ENCODE data around the gene MACROD2. TPM values are rescaled to one million over a fixed set of nuclear protein-coding genes. Genes with fewer than 3 reads are reported as not detected.

The MACROD2 gene
- polyA plus RNA-seq, 2 of the 4 experiments (the other 2 are of a cell fraction): 0.96 to 1.3 TPM

DNA sequence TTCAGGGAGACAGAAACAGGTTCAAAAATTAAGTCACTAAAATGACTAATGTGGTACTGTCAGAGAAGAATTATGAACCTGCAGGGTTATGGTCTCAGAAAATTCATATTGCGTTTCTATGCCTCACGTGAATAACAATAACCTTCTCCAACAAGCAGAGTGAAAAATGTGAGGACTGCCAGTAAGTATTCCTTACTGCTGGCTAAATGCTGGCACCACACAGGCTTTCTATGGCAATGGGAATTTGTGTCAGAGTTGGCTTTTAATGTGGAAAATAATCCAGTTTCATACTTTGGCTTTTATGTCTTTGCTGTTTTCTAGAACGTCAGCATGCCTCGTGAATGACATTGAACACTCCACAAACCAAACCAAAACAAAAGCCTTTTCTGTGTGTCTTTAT, 1922.0 kb downstream of the MACROD2 start:
- Histone ChIP-seq H3K4me1 (no peaks in the 10 kb centered on the region), H3K4me3 (no peak overlapping the region), H3K4me2 (no peak overlapping the region), H3K27ac (no peak overlapping the region), H3K9me3 (no peaks in the 10 kb centered on the region)
- FAIRE-seq: no peak
- TF ChIP-seq CBX8 (IDR thresholded peaks at IDR 0.05) (no peak), FOSB (CRISPR knock-in tag; IDR thresholded peaks at IDR 0.05) (no peak), SREBF2 (IDR thresholded peaks at IDR 0.05) (no peak), ESRRA (IDR thresholded peaks at IDR 0.05; ENCODE audit: borderline replicate concordance, low read length) (no peak), RFX5 (IDR thresholded peaks at IDR 0.05) (no peak), MYC (IDR thresholded peaks at IDR 0.05; ENCODE audit: borderline replicate concordance, low read length) (no peak), TP53 (CRISPR knock-in tag; IDR thresholded peaks at IDR 0.05) (no peak), SMC3 (IDR thresholded peaks at IDR 0.05) (no peak), JUNB (IDR thresholded peaks at IDR 0.05) (no peak), RNF2 (IDR thresholded peaks at IDR 0.05; ENCODE audit: borderline replicate concordance, low read depth) (no peak), KDM1A (IDR thresholded peaks at IDR 0.05; ENCODE audit: low read depth) (no peak)
- TF ChIP-seq, protein P1, sequence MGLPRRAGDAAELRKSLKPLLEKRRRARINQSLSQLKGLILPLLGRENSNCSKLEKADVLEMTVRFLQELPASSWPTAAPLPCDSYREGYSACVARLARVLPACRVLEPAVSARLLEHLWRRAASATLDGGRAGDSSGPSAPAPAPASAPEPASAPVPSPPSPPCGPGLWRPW (IDR thresholded peaks at IDR 0.05): no peak
- TF ChIP-seq, protein P2, sequence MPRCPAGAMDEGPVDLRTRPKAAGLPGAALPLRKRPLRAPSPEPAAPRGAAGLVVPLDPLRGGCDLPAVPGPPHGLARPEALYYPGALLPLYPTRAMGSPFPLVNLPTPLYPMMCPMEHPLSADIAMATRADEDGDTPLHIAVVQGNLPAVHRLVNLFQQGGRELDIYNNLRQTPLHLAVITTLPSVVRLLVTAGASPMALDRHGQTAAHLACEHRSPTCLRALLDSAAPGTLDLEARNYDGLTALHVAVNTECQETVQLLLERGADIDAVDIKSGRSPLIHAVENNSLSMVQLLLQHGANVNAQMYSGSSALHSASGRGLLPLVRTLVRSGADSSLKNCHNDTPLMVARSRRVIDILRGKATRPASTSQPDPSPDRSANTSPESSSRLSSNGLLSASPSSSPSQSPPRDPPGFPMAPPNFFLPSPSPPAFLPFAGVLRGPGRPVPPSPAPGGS (IDR thresholded peaks at IDR 0.05): no peak
- TF ChIP-seq, protein P3, sequence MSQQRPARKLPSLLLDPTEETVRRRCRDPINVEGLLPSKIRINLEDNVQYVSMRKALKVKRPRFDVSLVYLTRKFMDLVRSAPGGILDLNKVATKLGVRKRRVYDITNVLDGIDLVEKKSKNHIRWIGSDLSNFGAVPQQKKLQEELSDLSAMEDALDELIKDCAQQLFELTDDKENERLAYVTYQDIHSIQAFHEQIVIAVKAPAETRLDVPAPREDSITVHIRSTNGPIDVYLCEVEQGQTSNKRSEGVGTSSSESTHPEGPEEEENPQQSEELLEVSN (IDR thresholded peaks at IDR 0.05; ENCODE audit: borderline replicate concordance, low read depth): no peak
- POLR2A ChIA-PET: no interaction called here
- 23% methylated on average over 4 of the region's 4 CpGs for WGBS (ENCODE audit: missing lambda C conversion rate)
- no peak for ATAC-seq
- CTCF ChIA-PET: no interaction called here
- DNase-seq (ENCODE audit: low read depth in 1 of 2, low spot score in 1 of 2): no peak

DNA sequence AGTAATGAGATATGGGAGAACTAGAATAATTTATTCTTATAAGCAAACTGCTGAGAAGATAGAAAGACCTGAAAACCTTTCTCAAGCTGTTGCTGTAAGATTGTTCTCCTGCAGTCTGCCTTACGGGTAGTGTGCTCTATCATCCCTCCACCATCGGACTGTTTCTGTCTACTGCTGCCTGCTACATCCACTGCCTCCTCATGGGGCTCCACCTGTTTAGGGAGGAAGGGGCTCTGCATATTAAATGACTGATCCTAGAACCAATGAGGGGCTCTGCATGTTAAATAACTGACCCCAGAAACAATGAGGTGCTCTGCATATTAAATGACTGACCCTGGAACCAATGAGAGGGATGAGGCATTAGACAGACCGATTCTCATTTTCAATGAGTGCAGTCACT, 1923.3 kb downstream of the MACROD2 start:
- DNase-seq (ENCODE audit: low read depth in 1 of 2, low spot score in 1 of 2) (no peak), ATAC-seq (0 out of 6 replicates have a peak, but pooled peaks of 1 of the 2 experiments have one; percentile 24), FAIRE-seq (no peak)
- H3K4me2 ChIP-seq: no peak overlapping the region
- TF ChIP-seq, protein P3 (IDR thresholded peaks at IDR 0.05; ENCODE audit: borderline replicate concordance, low read depth): no peak
- TF ChIP-seq RFX5 (IDR thresholded peaks at IDR 0.05): no peak
- no peak overlapping the region for H3K4me3 ChIP-seq
- H3K4me1 ChIP-seq: no peaks in the 10 kb centered on the region
- 3% methylated on average over 3 of the region's 3 CpGs for WGBS (ENCODE audit: missing lambda C conversion rate)
- H3K27ac ChIP-seq: no peak overlapping the region
- ChIA-PET POLR2A (no interaction called here), CTCF (no interaction called here)
- H3K9me3 ChIP-seq: no peaks in the 10 kb centered on the region

DNA sequence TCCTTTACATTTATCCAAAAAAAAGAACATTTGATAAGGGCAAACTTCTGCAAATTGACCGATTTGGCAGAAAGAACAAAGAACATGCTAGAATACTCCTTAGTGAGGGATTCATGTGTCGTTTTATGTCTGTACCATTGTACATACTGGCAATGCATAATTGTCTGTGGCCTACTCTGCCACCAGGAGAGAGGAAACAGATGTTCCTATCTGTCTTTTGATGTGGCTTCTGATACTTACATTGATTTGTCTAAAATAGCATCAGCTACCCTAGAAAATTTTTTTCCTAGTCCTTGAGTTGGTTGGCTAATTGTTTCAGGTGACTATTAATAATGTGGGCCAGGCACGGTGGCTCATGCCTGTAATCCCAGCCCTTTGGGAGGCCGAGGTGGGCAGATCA, 1923.8 kb downstream of the MACROD2 start:
- TF ChIP-seq JUN (IDR thresholded peaks at IDR 0.05) (no peak), CEBPB (IDR thresholded peaks at IDR 0.05) (no peak), POLR2A (IDR thresholded peaks at IDR 0.05; ENCODE audit: low read length) (no peak), SMC3 (IDR thresholded peaks at IDR 0.05) (no peak), RAD21 (conservative IDR thresholded peaks at IDR 0.05 in 1 of 2, IDR thresholded peaks at IDR 0.05 in 1 of 2) (no peak), PHF8 (IDR thresholded peaks at IDR 0.05; ENCODE audit: borderline replicate concordance, low read depth) (no peak)
- TF ChIP-seq, protein P4, sequence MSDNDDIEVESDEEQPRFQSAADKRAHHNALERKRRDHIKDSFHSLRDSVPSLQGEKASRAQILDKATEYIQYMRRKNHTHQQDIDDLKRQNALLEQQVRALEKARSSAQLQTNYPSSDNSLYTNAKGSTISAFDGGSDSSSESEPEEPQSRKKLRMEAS (IDR thresholded peaks at IDR 0.05): no peak
- TF ChIP-seq, protein P5, sequence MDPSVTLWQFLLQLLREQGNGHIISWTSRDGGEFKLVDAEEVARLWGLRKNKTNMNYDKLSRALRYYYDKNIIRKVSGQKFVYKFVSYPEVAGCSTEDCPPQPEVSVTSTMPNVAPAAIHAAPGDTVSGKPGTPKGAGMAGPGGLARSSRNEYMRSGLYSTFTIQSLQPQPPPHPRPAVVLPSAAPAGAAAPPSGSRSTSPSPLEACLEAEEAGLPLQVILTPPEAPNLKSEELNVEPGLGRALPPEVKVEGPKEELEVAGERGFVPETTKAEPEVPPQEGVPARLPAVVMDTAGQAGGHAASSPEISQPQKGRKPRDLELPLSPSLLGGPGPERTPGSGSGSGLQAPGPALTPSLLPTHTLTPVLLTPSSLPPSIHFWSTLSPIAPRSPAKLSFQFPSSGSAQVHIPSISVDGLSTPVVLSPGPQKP (IDR thresholded peaks at IDR 0.05; ENCODE audit: low read depth, low read length): no peak
- Histone ChIP-seq H3K4me1 (no peaks in the 10 kb centered on the region), H3K4me3 (no peak overlapping the region), H3K4me2 (no peak overlapping the region), H3K9me3 (no peaks in the 10 kb centered on the region), H3K27ac (no peak overlapping the region)
- FAIRE-seq (no peak), DNase-seq (ENCODE audit: low read depth in 1 of 2, low spot score in 1 of 2) (no peak), ATAC-seq (no peak)
- ChIA-PET POLR2A (no interaction called here), CTCF (interaction anchor here (0.6 kb wide), 1 partner anchor 938 kb away, joined by 3 read pairs; no protein-coding TSS in a partner anchor)
- WGBS (ENCODE audit: missing lambda C conversion rate): 16% methylated on average over 4 of the region's 4 CpGs

Data from A549 (cell line).